H1 (cell line): Measurements from ENCODE around the gene SYT2. TPM values are rescaled to one million over a fixed set of nuclear protein-coding genes. Genes with fewer than 3 reads are reported as not detected.

Experiments used
- CTCF ChIA-PET: fragments of 300-600 bp; sonication (Branson Sonifier 250); formaldehyde crosslinking; loops from one replicate; lab custom pipeline; 2021; ENCODE audit not compliant: partially characterized antibody; lab: Charles Lee
- POLR2A ChIA-PET: fragments of 300-600 bp; sonication (Branson Sonifier 250); formaldehyde crosslinking; loops from one replicate; lab custom pipeline; 2021; ENCODE audit warnings: inconsistent platforms; ENCODE audit not compliant: partially characterized antibody; lab: Charles Lee
- DNase-seq, 2 experiments: peaks; one replicate each; pipeline versions ENCODE4 v3.0.0 to v3.0.0-alpha.2; 2010 to 2022; ENCODE audit warnings: low spot score in 2 of 2, low read depth in 1 of 2, mixed read lengths in 1 of 2
- FAIRE-seq: peaks from 2 replicates; lab custom pipeline; 2011; peaks lifted over from hg19 to GRCh38; lab: Jason Lieb, UNC
- H2AFZ ChIP-seq: 2 replicates; pipeline ENCODE4 v1.8.1; 2012; ENCODE audit warnings: low read length, inconsistent platforms
- H2AK5ac ChIP-seq: 2 replicates; pipeline ENCODE4 v1.6.1; 2013; ENCODE audit warnings: low read depth, low read length
- H2BK120ac ChIP-seq: replicated peaks from 2 replicates; pipeline ENCODE3; 2013; ENCODE audit warnings: low read depth, low read length, inconsistent platforms
- H2BK12ac ChIP-seq: 2 replicates; pipeline ENCODE4 v1.6.1; 2013; ENCODE audit warnings: low read depth, low read length
- H2BK15ac ChIP-seq: 2 replicates; pipeline ENCODE4 v1.6.1; 2013; ENCODE audit warnings: low read length
- H2BK20ac ChIP-seq: 2 replicates; pipeline ENCODE4 v1.6.1; 2013; ENCODE audit warnings: low read length
- H2BK5ac ChIP-seq: 2 replicates; pipeline ENCODE4 v1.6.1; 2013; ENCODE audit warnings: low read depth, low read length
- H3K14ac ChIP-seq: 2 replicates; pipeline ENCODE4 v1.6.1; 2013; ENCODE audit warnings: inconsistent platforms; ENCODE audit not compliant: insufficient read length
- H3K18ac ChIP-seq: 2 replicates; pipeline ENCODE4 v1.6.1; 2013; ENCODE audit warnings: low read length; ENCODE audit errors: extremely low read depth
- H3K23ac ChIP-seq: 2 replicates; pipeline ENCODE4 v1.6.1; 2013; ENCODE audit warnings: inconsistent platforms; ENCODE audit not compliant: insufficient read length
- H3K23me2 ChIP-seq: 2 replicates; pipeline ENCODE4 v1.6.1; 2013; ENCODE audit warnings: low read depth, low read length
- H3K27ac ChIP-seq: 2 replicates; pipeline ENCODE4 v1.6.1; 2011; ENCODE audit warnings: low read depth, low read length, inconsistent platforms
- H3K27me3 ChIP-seq, 4 experiments: replicated peaks in 1 of 4; 1 replicate in 1 of 4; 2 replicates in 3 of 4; pipeline versions ENCODE4 v1.6.1 to v1.8.1; 2011 to 2013; ENCODE audit warnings: low read length in 3 of 4, mild to moderate bottlenecking in 3 of 4, inconsistent platforms in 2 of 4, mixed read lengths in 2 of 4, moderate library complexity in 1 of 4; ENCODE audit not compliant: control insufficient read depth in 3 of 4, insufficient read depth in 3 of 4; ENCODE audit errors: extremely low read depth in 1 of 4
- H3K36me3 ChIP-seq, 4 experiments: 2 replicates each; pipeline versions ENCODE4 v1.6.1 to v1.8.1; 2011 to 2013; ENCODE audit warnings: mild to moderate bottlenecking in 4 of 4, low read length in 3 of 4, moderate library complexity in 2 of 4, control low read depth in 1 of 4, inconsistent platforms in 1 of 4; ENCODE audit not compliant: insufficient read depth in 4 of 4, control insufficient read depth in 2 of 4
- H3K4ac ChIP-seq: replicated peaks from 2 replicates; pipeline ENCODE3; 2013; ENCODE audit warnings: low read length, low read depth, mixed read lengths, inconsistent platforms; ENCODE audit not compliant: insufficient read length
- H3K4me1 ChIP-seq, 4 experiments: replicated peaks in 1 of 4; 1 replicate in 1 of 4; 2 replicates in 3 of 4; pipeline versions ENCODE4 v1.6.1 to v1.8.1; 2011 to 2013; ENCODE audit warnings: low read length in 3 of 4, inconsistent platforms in 2 of 4, mixed read lengths in 1 of 4; ENCODE audit not compliant: insufficient read depth in 4 of 4, control insufficient read depth in 3 of 4
- H3K4me2 ChIP-seq, 2 experiments: 2 replicates each; pipeline versions ENCODE4 v1.6.1 to v1.8.1; 2011 to 2013; ENCODE audit warnings: low read depth in 2 of 2, low read length in 2 of 2, control low read depth in 1 of 2, inconsistent platforms in 1 of 2, mild to moderate bottlenecking in 1 of 2; ENCODE audit not compliant: insufficient read depth in 1 of 2
- H3K4me3 ChIP-seq, 4 experiments: fragments of 200-600, 300-600 bp in 1 of 4; sonication (generic), shearing (Covaris generic), sonication (Bioruptor Twin) in 1 of 4; 2 replicates each; pipeline versions ENCODE4 v1.5.1 to v1.8.1; 2011 to 2016; ENCODE audit warnings: low read length in 4 of 4, low read depth in 3 of 4, control low read depth in 2 of 4, inconsistent platforms in 2 of 4, mild to moderate bottlenecking in 2 of 4, mixed read lengths in 1 of 4, moderate library complexity in 1 of 4; ENCODE audit not compliant: insufficient read depth in 2 of 4; ENCODE audit errors: extremely low read depth in 1 of 4
- H3K56ac ChIP-seq: replicated peaks from 2 replicates; pipeline ENCODE3; 2013; ENCODE audit warnings: low read depth, mild to moderate bottlenecking, mixed read lengths, low read length, inconsistent platforms; ENCODE audit not compliant: insufficient read length
- H3K79me1 ChIP-seq: 2 replicates; pipeline ENCODE4 v1.6.1; 2013; ENCODE audit warnings: low read depth, low read length, control low read depth
- H3K79me2 ChIP-seq, 2 experiments: 2 replicates each; pipeline versions ENCODE4 v1.6.1 to v1.8.1; 2012 to 2013; ENCODE audit warnings: low read length in 2 of 2, mild to moderate bottlenecking in 2 of 2, inconsistent platforms in 1 of 2; ENCODE audit not compliant: insufficient read depth in 2 of 2, control insufficient read depth in 1 of 2
- H3K9ac ChIP-seq, 4 experiments: replicated peaks in 1 of 4; 1 replicate in 1 of 4; 2 replicates in 3 of 4; pipeline versions ENCODE4 v1.6.1 to v1.8.1; 2011 to 2013; ENCODE audit warnings: low read depth in 3 of 4, low read length in 3 of 4, control low read depth in 2 of 4, mild to moderate bottlenecking in 2 of 4, moderate library complexity in 2 of 4, inconsistent platforms in 1 of 4; ENCODE audit errors: extremely low read depth in 1 of 4
- H3K9me3 ChIP-seq, 2 experiments: 2 replicates each; pipeline versions ENCODE4 v1.6.1 to v1.8.1; 2012 to 2013; ENCODE audit warnings: mild to moderate bottlenecking in 2 of 2, moderate library complexity in 2 of 2, control low read depth in 1 of 2, inconsistent platforms in 1 of 2, low read depth in 1 of 2, low read length in 1 of 2, mixed read lengths in 1 of 2; ENCODE audit not compliant: insufficient read depth in 2 of 2
- H4K20me1 ChIP-seq, 2 experiments: replicated peaks in 1 of 2; 2 replicates each; pipeline versions ENCODE3 to v1.8.1; 2011 to 2013; ENCODE audit warnings: inconsistent platforms in 2 of 2, low read length in 2 of 2, mild to moderate bottlenecking in 1 of 2; ENCODE audit not compliant: insufficient read depth in 2 of 2, control insufficient read depth in 1 of 2
- H4K5ac ChIP-seq: 2 replicates; pipeline ENCODE4 v1.6.1; 2013; ENCODE audit warnings: low read length, low read depth, mixed read lengths, inconsistent platforms; ENCODE audit not compliant: insufficient read length
- H4K8ac ChIP-seq: 2 replicates; pipeline ENCODE4 v1.8.0; 2013; ENCODE audit warnings: mild to moderate bottlenecking, moderate library complexity, low read length, inconsistent platforms; ENCODE audit not compliant: insufficient read depth; ENCODE audit errors: extremely low read depth
- H4K91ac ChIP-seq: replicated peaks from 2 replicates; pipeline ENCODE3; 2013; ENCODE audit warnings: low read length, mixed read lengths, inconsistent platforms; ENCODE audit not compliant: insufficient read length
- EGR1 ChIP-seq: IDR thresholded peaks from 2 replicates; pipeline ENCODE4 v1.6.1; 2011; ENCODE audit warnings: low read depth, low read length, borderline replicate concordance
- EZH2 ChIP-seq: fragments of 200-600 bp; sonication (generic); IDR thresholded peaks from 2 replicates; pipeline ENCODE4 v1.7.1; 2012; ENCODE audit warnings: low read depth, mild to moderate bottlenecking, moderate library complexity, low read length, inconsistent platforms; ENCODE audit not compliant: severe bottlenecking
- HDAC6 ChIP-seq: IDR thresholded peaks from one replicate; pipeline ENCODE4 v1.7.1; 2012; ENCODE audit warnings: low read depth, mild to moderate bottlenecking, inconsistent platforms, low read length, moderate library complexity
- NANOG ChIP-seq: IDR thresholded peaks from 2 replicates; pipeline ENCODE4 v1.6.1; 2011; ENCODE audit warnings: low read length, low read depth, mild to moderate bottlenecking, inconsistent platforms; ENCODE audit not compliant: insufficient read depth, poor library complexity, severe bottlenecking
- RAD21 ChIP-seq, 2 experiments: IDR thresholded peaks in 1 of 2; conservative IDR thresholded peaks in 1 of 2; 2 replicates each; pipeline ENCODE4 v1.6.1; 2011; ENCODE audit warnings: low read depth in 2 of 2, low read length in 2 of 2, improper control_type of control experiment in 1 of 2, inconsistent platforms in 1 of 2, mild to moderate bottlenecking in 1 of 2, moderate library complexity in 1 of 2
- TAF1 ChIP-seq: IDR thresholded peaks from 2 replicates; pipeline ENCODE4 v1.6.1; 2011; ENCODE audit warnings: mild to moderate bottlenecking, low read depth, low read length
- WGBS, 2 experiments: shearing (Covaris generic) in 1 of 2; methylation state at CpG; one replicate each; pipeline versions ENCODE4 v1.1.6 to v1.1.7; 2013 to 2015; ENCODE audit warnings: low lambda C conversion rate in 2 of 2, mixed read lengths in 2 of 2, inconsistent platforms in 1 of 2, low coverage in 1 of 2, missing lambda C conversion rate in 1 of 2; ENCODE audit not compliant: insufficient replicate concordance in 2 of 2, insufficient coverage in 1 of 2, insufficient read length in 1 of 2; ENCODE audit errors: extremely low coverage in 1 of 2, missing lambda C conversion rate in 1 of 2; 5-methylcytosine and 5-hydroxymethylcytosine counted together
- polyA plus RNA-seq, 7 experiments: library from polyadenylated mRNA; depleted of rRNA in 3 of 7; stranded (reverse) in 5 of 7; unstranded in 2 of 7; fragments of >200 nt in 5 of 7; fragments of 200-250 nt in 2 of 7; gene quantifications; 1 replicate in 5 of 7; 2 replicates in 1 of 7; 4 replicates in 1 of 7; pipeline versions ENCODE4 v1.2.1 to v1.2.3, GENCODE V29; 2011 to 2013; ENCODE audit warnings: missing spikeins in 2 of 7, mixed read lengths in 2 of 7
- total RNA-seq: library from RNA; stranded (reverse); fragmentation: NEBNext Ultra II Directional; extraction: Animal tissue kit (Norgen Biotek cat#: 25700); gene quantifications from 2 replicates; pipeline ENCODE4 v1.2.1, GENCODE V29; 2021

SYT2 gene
- total and polyA plus RNA-seq, 2 of the 8 experiments (the other 6 are each of a cell fraction or from before 2014, with no cell fraction given), result 2.8 to 11.0 TPM

- Histone ChIP-seq H2BK20ac (no peak overlapping the region), H2AFZ (no peak overlapping the region), H3K23me2 (no peaks in the 10 kb centered on the region), H3K9ac (no peak overlapping the region), H3K27me3 (no peaks in the 10 kb centered on the region), H3K36me3 (no peaks in the 10 kb centered on the region), H3K79me2 (no peaks in the 10 kb centered on the region), H2BK12ac (no peak overlapping the region), H3K4me1 (peaks cover 0 to 3% (median 0%) of the 10 kb centered on the region in 4 experiments; a peak in 1 of 7 replicates), H3K23ac (no peak overlapping the region), H2AK5ac (no peak overlapping the region), H4K91ac (no peak overlapping the region), H3K14ac (no peak overlapping the region), H3K4me2 (no peak overlapping the region), H2BK5ac (no peak overlapping the region), H3K79me1 (no peaks in the 10 kb centered on the region), H3K9me3 (no peaks in the 10 kb centered on the region), H3K18ac (no peak overlapping the region), H2BK120ac (no peak overlapping the region), H4K5ac (no peak overlapping the region), H3K27ac (no peak overlapping the region), H3K4ac (no peak overlapping the region), H4K20me1 (no peaks in the 10 kb centered on the region), H4K8ac (no peak overlapping the region), H3K4me3 (no peak overlapping the region), H3K56ac (no peak overlapping the region), H2BK15ac (no peak overlapping the region)
- CTCF ChIA-PET, result interaction anchor here (0.7 to 4.1 kb wide), 4 partner anchors 9 to 50 kb away, joined by 3 to 22 read pairs (median 6); no protein-coding TSS in a partner anchor
- POLR2A ChIA-PET, result no interaction called here
- TF ChIP-seq NANOG (no peak), EGR1 (no peak), TAF1 (no peak), EZH2 (no peak), RAD21 (IDR thresholded peaks at IDR 0.05 in 1 of 2, conservative IDR thresholded peaks at IDR 0.05 in 1 of 2; ENCODE audit: low read depth in 2 of 2, low read length in 2 of 2) (no peak), HDAC6 (no peak)
- no peak for DNase-seq
- WGBS, 2 experiments, result 94% methylated on average over 3 of the region's 3 CpGs; no CpG with 5 or more reads in 1 of the 2 experiments
- FAIRE-seq, result no peak
Measured at GRCh38 chr1:202553560-202554038, 156.7 kb downstream of the SYT2 start.
